ENCODE results near the gene LMF1. TPM values are rescaled to one million over a fixed set of nuclear protein-coding genes. Genes with fewer than 3 reads are reported as not detected.

LMF1 gene
- total RNA-seq, 1 donor from 2014 or later, result 24.6 TPM

DNA sequence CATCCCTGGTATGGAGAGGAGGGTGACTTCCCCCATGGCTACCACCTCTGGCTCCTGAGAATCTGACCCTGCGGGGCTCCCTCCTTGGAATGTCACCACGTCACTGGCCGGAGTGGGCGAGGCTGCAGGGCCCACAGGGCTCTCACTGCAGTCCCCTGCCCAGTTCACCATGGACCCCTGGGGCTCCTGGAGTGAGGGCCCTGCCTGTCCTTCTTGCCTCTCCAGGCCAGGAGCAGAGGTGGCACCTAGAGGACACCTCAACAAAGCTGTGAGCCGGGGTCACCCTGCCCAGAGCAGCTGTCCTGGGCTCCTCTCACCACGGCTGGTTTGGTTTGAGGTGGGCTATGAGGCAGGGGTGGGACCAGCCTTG lies 102.4 kb downstream of the LMF1 start:
- H3K4me1 Mint-ChIP-seq (ENCODE audit: unreplicated experiment), result no peaks in the 10 kb centered on the region
- H3K4me3 Mint-ChIP-seq (ENCODE audit: unreplicated experiment), result no peak overlapping the region
- TF ChIP-seq, protein P1, sequence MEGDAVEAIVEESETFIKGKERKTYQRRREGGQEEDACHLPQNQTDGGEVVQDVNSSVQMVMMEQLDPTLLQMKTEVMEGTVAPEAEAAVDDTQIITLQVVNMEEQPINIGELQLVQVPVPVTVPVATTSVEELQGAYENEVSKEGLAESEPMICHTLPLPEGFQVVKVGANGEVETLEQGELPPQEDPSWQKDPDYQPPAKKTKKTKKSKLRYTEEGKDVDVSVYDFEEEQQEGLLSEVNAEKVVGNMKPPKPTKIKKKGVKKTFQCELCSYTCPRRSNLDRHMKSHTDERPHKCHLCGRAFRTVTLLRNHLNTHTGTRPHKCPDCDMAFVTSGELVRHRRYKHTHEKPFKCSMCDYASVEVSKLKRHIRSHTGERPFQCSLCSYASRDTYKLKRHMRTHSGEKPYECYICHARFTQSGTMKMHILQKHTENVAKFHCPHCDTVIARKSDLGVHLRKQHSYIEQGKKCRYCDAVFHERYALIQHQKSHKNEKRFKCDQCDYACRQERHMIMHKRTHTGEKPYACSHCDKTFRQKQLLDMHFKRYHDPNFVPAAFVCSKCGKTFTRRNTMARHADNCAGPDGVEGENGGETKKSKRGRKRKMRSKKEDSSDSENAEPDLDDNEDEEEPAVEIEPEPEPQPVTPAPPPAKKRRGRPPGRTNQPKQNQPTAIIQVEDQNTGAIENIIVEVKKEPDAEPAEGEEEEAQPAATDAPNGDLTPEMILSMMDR (IDR thresholded peaks at IDR 0.05), result no peak
- H3K36me3 Mint-ChIP-seq (ENCODE audit: unreplicated experiment), result peaks cover 8% of the 10 kb centered on the region
- H3K27me3 Mint-ChIP-seq (ENCODE audit: unreplicated experiment), result no peaks in the 10 kb centered on the region
- no peaks in the 10 kb centered on the region for H3K9me3 Mint-ChIP-seq (ENCODE audit: unreplicated experiment)
- H3K27ac Mint-ChIP-seq (ENCODE audit: unreplicated experiment), result no peak overlapping the region
- no peak for DNase-seq (ENCODE audit: extremely low spot score, unreplicated experiment)

GRCh38 chr16:867421-868385 lies 103.1 kb downstream of the LMF1 start:
- H3K36me3 Mint-ChIP-seq (ENCODE audit: unreplicated experiment), result peaks cover 6% of the 10 kb centered on the region
- H3K27me3 Mint-ChIP-seq (ENCODE audit: unreplicated experiment), result no peaks in the 10 kb centered on the region
- no peak for DNase-seq (ENCODE audit: extremely low spot score, unreplicated experiment)

GRCh38 chr16:866252-866896 lies 104.4 kb downstream of the LMF1 start:
- Mint-ChIP-seq H3K27me3 (ENCODE audit: unreplicated experiment) (no peaks in the 10 kb centered on the region), H3K9me3 (ENCODE audit: unreplicated experiment) (no peaks in the 10 kb centered on the region), H3K4me1 (ENCODE audit: unreplicated experiment) (no peaks in the 10 kb centered on the region), H3K27ac (ENCODE audit: unreplicated experiment) (no peak overlapping the region), H3K4me3 (ENCODE audit: unreplicated experiment) (no peak overlapping the region), H3K36me3 (ENCODE audit: unreplicated experiment) (peaks cover 5% of the 10 kb centered on the region)
- no peak for DNase-seq (ENCODE audit: extremely low spot score, unreplicated experiment)
- TF ChIP-seq, protein P1 (IDR thresholded peaks at IDR 0.05), result no peak

More at GRCh38 chr16:867421-868385, 103.1 kb downstream of the LMF1 start:
- Mint-ChIP-seq H3K27ac (ENCODE audit: unreplicated experiment) (no peak overlapping the region), H3K4me1 (ENCODE audit: unreplicated experiment) (no peaks in the 10 kb centered on the region), H3K4me3 (ENCODE audit: unreplicated experiment) (no peak overlapping the region), H3K9me3 (ENCODE audit: unreplicated experiment) (no peaks in the 10 kb centered on the region)
- TF ChIP-seq, protein P1 (IDR thresholded peaks at IDR 0.05), result no peak

- Mint-ChIP-seq H3K9me3 (ENCODE audit: unreplicated experiment) (no peaks in the 10 kb centered on the region), H3K4me1 (ENCODE audit: unreplicated experiment) (no peaks in the 10 kb centered on the region), H3K27ac (ENCODE audit: unreplicated experiment) (no peak overlapping the region), H3K36me3 (ENCODE audit: unreplicated experiment) (peaks cover 5% of the 10 kb centered on the region), H3K27me3 (ENCODE audit: unreplicated experiment) (no peaks in the 10 kb centered on the region), H3K4me3 (ENCODE audit: unreplicated experiment) (no peak overlapping the region)
- DNase-seq (ENCODE audit: extremely low spot score, unreplicated experiment), result no peak
- TF ChIP-seq, protein P1 (IDR thresholded peaks at IDR 0.05), result no peak
Observed at GRCh38 chr16:865026-865425, 105.8 kb downstream of the LMF1 start.

- Mint-ChIP-seq H3K27me3 (ENCODE audit: unreplicated experiment) (no peaks in the 10 kb centered on the region), H3K4me1 (ENCODE audit: unreplicated experiment) (no peaks in the 10 kb centered on the region), H3K9me3 (ENCODE audit: unreplicated experiment) (no peaks in the 10 kb centered on the region), H3K36me3 (ENCODE audit: unreplicated experiment) (peaks cover 2% of the 10 kb centered on the region), H3K4me3 (ENCODE audit: unreplicated experiment) (no peak overlapping the region), H3K27ac (ENCODE audit: unreplicated experiment) (no peak overlapping the region)
- DNase-seq (ENCODE audit: extremely low spot score, unreplicated experiment), result no peak
- TF ChIP-seq, protein P1 (IDR thresholded peaks at IDR 0.05), result no peak
Observed at GRCh38 chr16:861446-861845, 109.3 kb downstream of the LMF1 start.

Data from osteocyte (in vitro differentiated cells).